Measurements from ENCODE around the gene LRRC4C.

DNA sequence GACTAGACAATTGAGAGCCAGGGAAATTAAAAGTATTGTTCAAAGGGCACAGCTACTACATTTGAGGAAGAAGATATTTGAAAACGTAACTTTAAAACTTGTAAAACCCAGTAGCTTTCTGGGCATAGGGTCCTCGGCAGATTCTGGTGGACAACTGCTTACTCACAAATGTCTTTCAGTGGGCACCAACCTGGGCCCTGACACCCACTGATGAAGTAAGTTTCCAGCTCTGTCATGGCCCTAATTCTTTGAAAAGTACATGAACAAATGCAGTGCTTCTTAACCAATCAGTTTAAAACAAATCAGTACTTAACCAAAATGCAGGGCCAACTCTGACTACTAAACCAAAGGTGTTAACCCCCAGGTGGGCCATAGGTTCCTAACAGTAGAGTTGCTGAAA, 1170.1 kb downstream of the LRRC4C start:
- no peak for TF ChIP-seq EZH2 (IDR thresholded peaks at IDR 0.05)
- TF ChIP-seq, protein P1, sequence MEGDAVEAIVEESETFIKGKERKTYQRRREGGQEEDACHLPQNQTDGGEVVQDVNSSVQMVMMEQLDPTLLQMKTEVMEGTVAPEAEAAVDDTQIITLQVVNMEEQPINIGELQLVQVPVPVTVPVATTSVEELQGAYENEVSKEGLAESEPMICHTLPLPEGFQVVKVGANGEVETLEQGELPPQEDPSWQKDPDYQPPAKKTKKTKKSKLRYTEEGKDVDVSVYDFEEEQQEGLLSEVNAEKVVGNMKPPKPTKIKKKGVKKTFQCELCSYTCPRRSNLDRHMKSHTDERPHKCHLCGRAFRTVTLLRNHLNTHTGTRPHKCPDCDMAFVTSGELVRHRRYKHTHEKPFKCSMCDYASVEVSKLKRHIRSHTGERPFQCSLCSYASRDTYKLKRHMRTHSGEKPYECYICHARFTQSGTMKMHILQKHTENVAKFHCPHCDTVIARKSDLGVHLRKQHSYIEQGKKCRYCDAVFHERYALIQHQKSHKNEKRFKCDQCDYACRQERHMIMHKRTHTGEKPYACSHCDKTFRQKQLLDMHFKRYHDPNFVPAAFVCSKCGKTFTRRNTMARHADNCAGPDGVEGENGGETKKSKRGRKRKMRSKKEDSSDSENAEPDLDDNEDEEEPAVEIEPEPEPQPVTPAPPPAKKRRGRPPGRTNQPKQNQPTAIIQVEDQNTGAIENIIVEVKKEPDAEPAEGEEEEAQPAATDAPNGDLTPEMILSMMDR (IDR thresholded peaks at IDR 0.05): no peak
- no peak for TF ChIP-seq EZH2phosphoT487 (IDR thresholded peaks at IDR 0.05)
